Muscle of back (tissue), 11 donors: ENCODE data around the gene GNB1L. TPM values are rescaled to one million over a fixed set of nuclear protein-coding genes. Genes with fewer than 3 reads are reported as not detected.
"Not testable (repeated sequence)": the region's sequence is repeated elsewhere in the genome, so short reads cannot be mapped to it uniquely, and the experiment has no call there.

Experiments used
- DNase-seq, 3 donors: peaks; one replicate each; pipeline versions ENCODE4 v3.0.0 to v3.0.0-alpha.2; 2013
- polyA plus RNA-seq, 10 donors: library from polyadenylated mRNA; unstranded; fragments of 120-200 nt; gene quantifications; one replicate each; pipeline ENCODE4 v1.2.1, GENCODE V29; 2013; ENCODE audit not compliant: insufficient read length in 10 of 10

GNB1L gene
- polyA plus RNA-seq, 10 donors, result 2.1 to 5.3 (median 3.7) TPM

- no peak for DNase-seq
Observed at GRCh38 chr22:19890502-19891316, 36.0 kb upstream of the GNB1L start.

GRCh38 chr22:19889951-19890350 is 35.3 kb upstream of the GNB1L start:
- DNase-seq, result no peak

- DNase-seq, result no peak
Observed at GRCh38 chr22:19888131-19888746, 33.6 kb upstream of the GNB1L start.

GRCh38 chr22:19887256-19887985 is 32.7 kb upstream of the GNB1L start:
- no peak for DNase-seq

GRCh38 chr22:19886605-19887255 is 32.1 kb upstream of the GNB1L start:
- peak in 1 of 3 donors; percentile 71 for DNase-seq

- DNase-seq, result no peak
Observed at GRCh38 chr22:19885841-19886592, 31.3 kb upstream of the GNB1L start.

- no peak for DNase-seq
Observed at GRCh38 chr22:19884954-19885751, 30.5 kb upstream of the GNB1L start.

GRCh38 chr22:19884161-19884953 is 29.7 kb upstream of the GNB1L start:
- no peak for DNase-seq

GRCh38 chr22:19883446-19883845 is 28.8 kb upstream of the GNB1L start:
- DNase-seq, result not testable (repeated sequence)

GRCh38 chr22:19882446-19883381 is 28.0 kb upstream of the GNB1L start:
- no peak for DNase-seq

GRCh38 chr22:19880786-19881569 is 26.3 kb upstream of the GNB1L start:
- DNase-seq, result peak; percentile 79 to 94 (median 92)

- no peak for DNase-seq
Observed at GRCh38 chr22:19879992-19880785, 25.5 kb upstream of the GNB1L start.

GRCh38 chr22:19879643-19879991 is 24.9 kb upstream of the GNB1L start:
- DNase-seq, result peak in 1 of 3 donors; percentile 13

- DNase-seq, result peak in 1 of 3 donors; percentile 14
Observed at GRCh38 chr22:19879246-19879570, 24.5 kb upstream of the GNB1L start.

GRCh38 chr22:19878461-19879245 is 24.0 kb upstream of the GNB1L start:
- DNase-seq, result peak in 1 of 3 donors; percentile 11
